ENCODE results near the gene MTHFD1.
A peak's percentile ranks its signal among the peaks of the same experiment; 100 is the strongest.

Gene MTHFD1

DNA sequence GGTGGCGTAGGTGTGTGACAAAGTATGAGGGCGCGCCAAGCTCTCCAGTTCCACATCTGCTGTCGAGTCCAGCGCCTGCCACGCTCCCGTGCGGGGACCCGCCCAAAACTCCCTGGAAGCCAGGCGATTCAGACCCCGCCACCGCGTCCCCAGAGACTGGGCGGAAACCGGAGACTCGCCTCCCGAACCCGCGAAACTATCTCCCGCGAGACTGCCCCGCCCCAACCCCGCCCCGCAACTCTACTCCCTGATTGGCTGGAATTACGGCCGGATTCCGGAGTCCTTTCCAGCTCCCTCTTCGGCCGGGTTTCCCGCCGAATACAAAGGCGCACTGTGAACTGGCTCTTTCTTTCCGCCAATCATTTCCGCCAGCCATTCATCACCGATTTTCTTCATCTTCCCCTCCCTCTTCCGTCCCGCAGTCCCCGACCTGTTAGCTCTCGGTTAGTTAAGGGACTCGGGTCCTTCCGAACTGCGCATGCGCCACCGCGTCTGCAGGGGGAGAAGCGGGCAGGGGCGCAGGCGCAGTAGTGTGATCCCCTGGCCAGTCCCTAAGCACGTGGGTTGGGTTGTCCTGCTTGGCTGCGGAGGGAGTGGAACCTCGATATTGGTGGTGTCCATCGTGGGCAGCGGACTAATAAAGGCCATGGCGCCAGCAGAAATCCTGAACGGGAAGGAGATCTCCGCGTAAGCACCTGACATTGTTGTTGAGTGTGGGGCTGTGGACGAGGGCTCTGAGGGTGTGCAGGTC lies at the start of gene MTHFD1:
TSS of gene MTHFD1 (plus strand) at position 572 of the 751 bp plus-strand sequence. CDS start at position 647, 75 bp downstream.
- DNase-seq (ENCODE audit: low read depth) = peak; percentile 100
- peak within 1 kb of the TSS; percentile 87 for H3K4me3 ChIP-seq (replicated peaks; ENCODE audit: low read depth, low read length)
- TF ChIP-seq, protein P1, sequence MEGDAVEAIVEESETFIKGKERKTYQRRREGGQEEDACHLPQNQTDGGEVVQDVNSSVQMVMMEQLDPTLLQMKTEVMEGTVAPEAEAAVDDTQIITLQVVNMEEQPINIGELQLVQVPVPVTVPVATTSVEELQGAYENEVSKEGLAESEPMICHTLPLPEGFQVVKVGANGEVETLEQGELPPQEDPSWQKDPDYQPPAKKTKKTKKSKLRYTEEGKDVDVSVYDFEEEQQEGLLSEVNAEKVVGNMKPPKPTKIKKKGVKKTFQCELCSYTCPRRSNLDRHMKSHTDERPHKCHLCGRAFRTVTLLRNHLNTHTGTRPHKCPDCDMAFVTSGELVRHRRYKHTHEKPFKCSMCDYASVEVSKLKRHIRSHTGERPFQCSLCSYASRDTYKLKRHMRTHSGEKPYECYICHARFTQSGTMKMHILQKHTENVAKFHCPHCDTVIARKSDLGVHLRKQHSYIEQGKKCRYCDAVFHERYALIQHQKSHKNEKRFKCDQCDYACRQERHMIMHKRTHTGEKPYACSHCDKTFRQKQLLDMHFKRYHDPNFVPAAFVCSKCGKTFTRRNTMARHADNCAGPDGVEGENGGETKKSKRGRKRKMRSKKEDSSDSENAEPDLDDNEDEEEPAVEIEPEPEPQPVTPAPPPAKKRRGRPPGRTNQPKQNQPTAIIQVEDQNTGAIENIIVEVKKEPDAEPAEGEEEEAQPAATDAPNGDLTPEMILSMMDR (IDR thresholded peaks at IDR 0.05; ENCODE audit: low read length, missing control alignments) = no peak

DNA sequence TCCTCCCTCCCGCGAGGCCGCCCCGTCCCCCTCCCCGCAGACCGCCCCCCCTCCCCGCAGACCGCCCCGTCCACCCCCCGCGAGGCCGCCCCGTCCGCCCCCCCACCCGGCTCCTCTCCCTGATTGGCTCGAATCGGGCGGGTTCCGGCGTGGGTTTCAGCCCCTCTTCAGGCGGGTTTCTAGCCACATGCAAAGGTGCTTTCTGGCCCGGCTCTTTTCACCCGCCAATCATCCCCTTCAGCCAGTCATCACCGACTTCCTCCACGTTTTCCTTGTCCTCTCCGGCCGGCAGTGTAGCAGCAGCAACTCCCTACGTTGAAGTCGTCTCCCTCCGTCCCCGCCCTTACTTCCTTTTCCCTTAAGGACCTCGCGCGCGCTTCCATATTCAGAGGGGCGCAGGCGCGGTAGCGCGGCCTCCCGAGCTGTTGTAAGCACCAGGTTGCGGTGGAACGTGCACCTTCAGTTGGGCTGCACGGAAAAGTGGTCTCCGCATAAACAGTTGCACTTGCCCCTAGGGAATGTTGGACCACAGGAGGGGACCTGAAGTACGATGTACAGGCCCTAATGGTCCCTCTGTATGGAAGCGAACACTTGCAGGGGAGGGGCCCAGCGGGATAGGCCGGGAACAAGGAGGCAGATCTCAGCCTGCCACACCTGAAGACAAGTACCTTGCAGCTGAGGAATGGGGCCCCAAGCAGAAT lies 49.4 kb upstream of the MTHFD1 start:
- H3K4me3 ChIP-seq (replicated peaks; ENCODE audit: low read depth, low read length) = peak overlapping the region; percentile 77
- TF ChIP-seq, protein P1 (IDR thresholded peaks at IDR 0.05; ENCODE audit: low read length, missing control alignments) = no peak
- peak; percentile 99 for DNase-seq (ENCODE audit: low read depth)

DNA sequence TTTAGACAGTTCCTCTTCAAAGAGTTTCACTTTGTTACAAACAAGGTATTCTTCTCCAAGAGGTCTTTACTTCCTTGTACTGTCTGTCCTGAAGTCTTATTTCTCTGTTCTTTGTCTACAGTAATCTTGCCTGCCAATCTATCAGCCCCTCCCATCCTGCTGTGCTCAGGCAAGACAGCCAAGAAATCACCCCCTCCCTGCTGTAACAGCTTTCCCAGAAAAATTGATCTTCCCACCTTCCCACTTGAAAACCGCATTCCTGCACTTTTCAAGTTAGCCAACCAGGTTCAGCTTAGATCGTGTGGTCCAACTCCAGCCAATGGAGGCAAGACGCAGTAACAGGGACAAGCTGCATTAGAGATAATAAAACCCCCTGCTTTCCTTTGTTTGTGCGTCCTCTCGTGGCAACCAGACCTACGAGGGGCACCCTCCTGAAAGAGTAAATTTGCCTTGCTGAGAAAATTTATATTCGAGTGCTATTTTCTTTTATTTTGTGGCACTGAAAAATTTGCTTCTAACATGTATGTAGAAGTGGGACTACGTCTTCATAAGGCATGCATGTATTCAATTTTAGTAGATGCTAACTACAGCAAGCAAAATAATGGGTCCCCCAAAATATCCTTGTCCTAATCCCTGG lies 47.5 kb upstream of the MTHFD1 start:
- TF ChIP-seq, protein P1 (IDR thresholded peaks at IDR 0.05; ENCODE audit: low read length, missing control alignments) = no peak
- H3K4me3 ChIP-seq (replicated peaks; ENCODE audit: low read depth, low read length) = no peak overlapping the region
- DNase-seq (ENCODE audit: low read depth) = no peak

DNA sequence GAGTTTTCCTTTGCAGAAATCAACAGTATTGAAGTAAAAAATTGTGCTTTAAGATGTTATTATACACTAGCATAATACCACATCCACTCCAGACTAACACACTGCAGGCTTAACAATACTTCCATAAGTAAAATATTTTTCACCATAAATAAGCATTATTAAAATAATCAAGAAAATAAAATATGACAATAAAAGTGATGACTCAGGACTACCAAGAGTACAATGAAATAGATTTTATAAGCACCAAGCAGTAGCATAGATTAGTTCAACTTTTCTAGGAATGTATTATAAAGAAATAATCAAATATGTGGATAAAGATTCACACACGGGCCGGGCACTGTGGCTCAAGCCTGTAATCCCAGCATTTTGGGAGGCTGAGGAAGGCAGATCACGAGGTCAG lies 40.4 kb upstream of the MTHFD1 start:
- no peak overlapping the region for H3K4me3 ChIP-seq (replicated peaks; ENCODE audit: low read depth, low read length)
- TF ChIP-seq, protein P1 (IDR thresholded peaks at IDR 0.05; ENCODE audit: low read length, missing control alignments) = no peak
- no peak for DNase-seq (ENCODE audit: low read depth)

DNA sequence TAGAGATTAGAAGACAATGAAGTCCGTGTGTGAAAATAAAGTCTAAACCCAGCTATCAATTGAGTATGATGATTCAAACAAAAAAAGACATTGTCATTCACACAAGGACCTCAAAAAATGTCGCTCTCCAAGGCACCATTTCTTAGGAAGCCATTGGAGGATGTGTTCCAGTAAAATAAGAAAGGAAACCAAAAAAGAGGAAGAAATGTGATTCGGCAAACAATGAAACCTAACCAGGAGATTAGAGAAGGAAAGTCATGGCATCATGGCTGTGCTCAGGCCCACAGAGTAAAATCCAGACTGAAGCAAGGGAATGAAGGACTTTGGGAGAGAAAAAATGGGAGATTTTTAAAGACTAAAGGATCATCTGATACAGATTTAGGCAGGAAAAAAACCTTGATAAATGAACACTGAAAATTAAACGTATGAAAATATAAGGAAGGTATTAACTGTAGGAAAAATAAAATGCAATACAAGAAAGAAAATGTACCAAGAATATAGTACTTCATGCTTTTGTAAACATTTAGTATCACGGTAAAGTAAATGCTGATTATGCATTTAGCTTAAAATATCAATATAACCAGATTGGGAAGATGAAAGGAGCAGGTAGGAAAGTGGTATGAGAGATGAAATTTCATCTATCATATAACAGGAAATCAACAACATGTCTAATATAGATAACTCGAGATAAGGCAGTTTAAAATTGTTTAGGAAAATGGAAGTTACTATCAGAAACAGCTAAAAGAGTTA lies 38.2 kb upstream of the MTHFD1 start:
- H3K4me3 ChIP-seq (replicated peaks; ENCODE audit: low read depth, low read length) = no peak overlapping the region
- TF ChIP-seq, protein P1 (IDR thresholded peaks at IDR 0.05; ENCODE audit: low read length, missing control alignments) = no peak
- DNase-seq (ENCODE audit: low read depth) = no peak

DNA sequence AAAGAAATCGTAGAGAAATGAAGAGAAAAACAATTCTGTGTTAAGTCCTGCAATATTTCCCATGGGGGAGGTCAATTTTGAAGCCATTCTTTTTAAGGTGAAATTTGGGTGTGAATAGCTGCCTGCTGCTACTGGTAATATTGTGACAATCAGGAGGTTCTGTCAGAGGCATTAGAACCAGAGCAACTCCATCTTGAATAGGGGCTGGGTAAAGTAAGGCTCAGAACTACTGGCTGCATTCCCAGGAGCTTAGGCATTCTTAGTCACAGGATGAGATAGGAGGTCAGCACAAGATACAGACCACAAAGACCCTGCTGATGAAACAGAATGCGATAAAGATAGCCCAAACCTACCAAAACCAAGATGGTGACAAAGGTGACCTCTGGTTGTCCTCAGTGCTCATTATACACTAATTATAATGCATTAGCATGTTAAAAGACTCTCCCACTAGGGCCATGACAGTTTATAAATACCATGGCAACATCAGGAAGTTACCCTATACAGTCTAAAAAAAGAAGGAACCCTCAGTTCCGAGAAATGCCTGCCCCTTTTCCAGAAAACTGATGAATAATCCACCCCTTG lies 24.8 kb upstream of the MTHFD1 start:
- no peak overlapping the region for H3K4me3 ChIP-seq (replicated peaks; ENCODE audit: low read depth, low read length)
- peak; percentile 46 for DNase-seq (ENCODE audit: low read depth)
- TF ChIP-seq, protein P1 (IDR thresholded peaks at IDR 0.05; ENCODE audit: low read length, missing control alignments) = no peak
